Erythroblast (primary cell): ENCODE results near the gene ARFIP2.
A peak's percentile ranks its signal among the peaks of the same experiment; 100 is the strongest.
"Not testable (repeated sequence)": the region's sequence is repeated elsewhere in the genome, so short reads cannot be mapped to it uniquely, and the experiment has no call there.

Experiments
- DNase-seq, 2 experiments: peaks; one replicate each; lab custom pipeline; 2025; lab: John Stamatoyannopoulos, UW
- GATA1 ChIP-seq: IDR thresholded peaks from 2 replicates; pipeline ENCODE4 v1.6.1; 2011; ENCODE audit warnings: low read depth, mild to moderate bottlenecking, control low read depth, low read length, moderate library complexity
- POLR2A ChIP-seq: IDR thresholded peaks from 2 replicates; pipeline ENCODE4 v1.6.1; 2011; ENCODE audit warnings: mild to moderate bottlenecking, low read length

The ARFIP2 gene

GRCh38 chr11:6481012-6481923, at the start of gene ARFIP2, which contains the start of gene TIMM10B:
ARFIP2 (minus strand) TSS chr11:6481331; CDS start chr11:6480421, 910 bp downstream.
TIMM10B (plus strand) TSS chr11:6481501; CDS start chr11:6481517, 16 bp downstream.
- TF ChIP-seq GATA1 (no peak), POLR2A (peak; percentile 99)

GRCh38 chr11:6530848-6531247, 49.7 kb upstream of the ARFIP2 start:
- no peak for TF ChIP-seq GATA1
- TF ChIP-seq POLR2A: no peak
- peak in 1 of 2 experiments; percentile 35 for DNase-seq

More at GRCh38 chr11:6481012-6481923, at the start of gene ARFIP2, which contains the start of gene TIMM10B:
- peak; percentile 99 for DNase-seq

GRCh38 chr11:6529266-6529665, 48.1 kb upstream of the ARFIP2 start:
- TF ChIP-seq POLR2A (no peak), GATA1 (no peak)
- DNase-seq: no peak

GRCh38 chr11:6526411-6527135, 45.4 kb upstream of the ARFIP2 start:
- TF ChIP-seq GATA1 (no peak), POLR2A (no peak)
- no peak for DNase-seq

- no peak for DNase-seq
- TF ChIP-seq GATA1 (no peak), POLR2A (no peak)
Observed at GRCh38 chr11:6523253-6523652, 42.1 kb upstream of the ARFIP2 start.

GRCh38 chr11:6521946-6522345, 40.8 kb upstream of the ARFIP2 start:
- DNase-seq: not testable (repeated sequence)

- no peak for TF ChIP-seq GATA1
- no peak for TF ChIP-seq POLR2A
- DNase-seq: no peak
Observed at GRCh38 chr11:6520265-6520664, 39.1 kb upstream of the ARFIP2 start.

GRCh38 chr11:6516865-6517264, 35.7 kb upstream of the ARFIP2 start:
- no peak for TF ChIP-seq POLR2A
- no peak for TF ChIP-seq GATA1

GRCh38 chr11:6505577-6506240, 24.6 kb upstream of the ARFIP2 start:
- peak; percentile 65 to 74 for DNase-seq
- no peak for TF ChIP-seq POLR2A
- no peak for TF ChIP-seq GATA1

More at GRCh38 chr11:6516865-6517264, 35.7 kb upstream of the ARFIP2 start:
- no peak for DNase-seq

- DNase-seq: peak in 1 of 2 experiments; percentile 8
Observed at GRCh38 chr11:6504166-6504565, 23.0 kb upstream of the ARFIP2 start.

GRCh38 chr11:6502382-6502781, 21.3 kb upstream of the ARFIP2 start:
- TF ChIP-seq POLR2A (no peak), GATA1 (no peak)
- DNase-seq: no peak

More at GRCh38 chr11:6504166-6504565, 23.0 kb upstream of the ARFIP2 start:
- no peak for TF ChIP-seq POLR2A
- no peak for TF ChIP-seq GATA1

- no peak for DNase-seq
- no peak for TF ChIP-seq POLR2A
Observed at GRCh38 chr11:6498544-6498943, 17.4 kb upstream of the ARFIP2 start.

- DNase-seq: no peak
- TF ChIP-seq POLR2A: no peak
- no peak for TF ChIP-seq GATA1
Observed at GRCh38 chr11:6498121-6498520, 17.0 kb upstream of the ARFIP2 start.
